NCI-H1048 (cell line): ENCODE results near the gene ZSCAN5A.
A peak's percentile ranks its signal among the peaks of the same experiment; 100 is the strongest.
"Not testable (repeated sequence)": the region's sequence is repeated elsewhere in the genome, so short reads cannot be mapped to it uniquely, and the experiment has no call there.

Experiments used
- DNase-seq: peaks from one replicate; lab custom pipeline; 2025; lab: John Stamatoyannopoulos, UW

Gene ZSCAN5A, protein sequence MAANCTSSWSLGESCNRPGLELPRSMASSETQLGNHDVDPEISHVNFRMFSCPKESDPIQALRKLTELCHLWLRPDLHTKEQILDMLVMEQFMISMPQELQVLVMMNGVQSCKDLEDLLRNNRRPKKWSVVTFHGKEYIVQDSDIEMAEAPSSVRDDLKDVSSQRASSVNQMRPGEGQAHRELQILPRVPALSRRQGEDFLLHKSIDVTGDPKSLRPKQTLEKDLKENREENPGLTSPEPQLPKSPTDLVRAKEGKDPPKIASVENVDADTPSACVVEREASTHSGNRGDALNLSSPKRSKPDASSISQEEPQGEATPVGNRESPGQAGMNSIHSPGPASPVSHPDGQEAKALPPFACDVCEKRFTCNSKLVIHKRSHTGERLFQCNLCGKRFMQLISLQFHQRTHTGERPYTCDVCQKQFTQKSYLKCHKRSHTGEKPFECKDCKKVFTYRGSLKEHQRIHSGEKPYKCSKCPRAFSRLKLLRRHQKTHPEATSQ

DNA sequence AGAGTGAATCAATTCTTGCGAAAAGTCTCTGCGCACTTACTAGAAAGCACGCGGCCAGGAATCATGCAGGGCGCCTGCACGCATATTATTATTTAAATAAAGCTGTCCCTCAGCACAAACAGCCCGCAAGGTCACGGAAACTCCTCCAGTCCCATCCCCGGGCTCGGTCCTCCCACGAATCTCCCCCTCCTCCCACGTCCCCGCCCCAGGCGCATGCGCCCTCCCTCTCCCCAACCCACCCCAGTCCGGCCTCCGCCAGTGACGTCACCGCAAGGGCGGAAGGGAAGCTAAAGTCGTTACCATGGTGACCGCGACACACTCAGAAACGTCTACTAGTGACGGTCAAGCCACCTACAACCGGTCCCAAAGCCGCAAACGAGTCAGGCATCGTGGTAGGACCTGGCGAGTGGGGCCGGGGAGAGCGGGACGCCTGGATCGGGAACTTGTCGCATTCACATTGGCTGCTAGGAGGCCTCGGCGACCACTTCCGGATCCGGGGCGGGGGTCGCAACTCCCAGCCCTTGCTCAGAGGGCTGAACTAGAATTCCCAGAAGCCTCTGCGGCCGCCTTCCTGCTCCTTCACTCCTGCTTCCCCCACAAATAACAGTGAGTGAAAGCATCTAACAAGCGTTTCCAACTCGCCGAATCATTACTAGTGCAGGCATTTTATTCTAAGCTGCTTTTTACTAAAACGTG lies at the start of gene ZSCAN5A:
TSS of gene ZSCAN5A (minus strand) at position 459 of the 696 bp plus-strand sequence. CDS start 89,793 bp downstream, outside the sequence.
- peak; percentile 81 for DNase-seq

DNA sequence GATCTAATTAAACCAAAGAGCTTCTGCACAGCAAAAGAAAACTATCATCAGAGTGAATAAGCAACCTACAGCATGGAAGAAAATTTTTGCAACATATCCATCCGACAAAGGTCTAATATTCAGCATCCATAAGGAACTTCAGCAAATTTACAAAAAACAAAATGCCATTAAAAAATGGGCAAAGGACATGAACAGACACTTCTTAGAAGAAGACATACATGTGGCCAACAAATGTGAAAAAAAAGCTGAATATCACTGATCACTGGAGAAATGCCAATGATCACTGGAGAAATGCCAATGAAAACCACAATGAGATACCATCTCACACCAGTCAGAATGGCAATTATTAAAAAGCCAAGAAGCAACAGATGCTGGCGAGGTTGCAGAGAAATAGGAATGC lies 46.2 kb upstream of the ZSCAN5A start:
- no peak for DNase-seq

DNA sequence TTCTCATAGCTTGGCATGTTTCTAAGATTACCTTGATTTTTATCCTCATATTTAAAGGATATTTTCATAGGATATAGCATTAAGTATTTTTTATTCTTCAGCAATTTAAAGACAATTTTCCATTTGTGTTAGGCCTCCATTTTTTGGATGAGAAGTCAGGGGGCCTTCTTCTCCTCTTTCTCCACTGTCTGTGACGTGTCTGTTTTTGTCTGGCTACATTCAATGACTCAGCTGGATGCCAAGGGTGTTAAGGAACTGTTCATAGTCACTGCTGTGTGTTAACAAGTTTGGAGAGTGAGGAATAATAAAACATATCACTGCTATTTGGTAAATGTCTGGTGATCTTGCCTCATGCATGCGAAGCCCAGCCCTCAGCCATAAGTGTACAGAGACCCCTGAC lies 42.3 kb upstream of the ZSCAN5A start:
- no peak for DNase-seq

DNA sequence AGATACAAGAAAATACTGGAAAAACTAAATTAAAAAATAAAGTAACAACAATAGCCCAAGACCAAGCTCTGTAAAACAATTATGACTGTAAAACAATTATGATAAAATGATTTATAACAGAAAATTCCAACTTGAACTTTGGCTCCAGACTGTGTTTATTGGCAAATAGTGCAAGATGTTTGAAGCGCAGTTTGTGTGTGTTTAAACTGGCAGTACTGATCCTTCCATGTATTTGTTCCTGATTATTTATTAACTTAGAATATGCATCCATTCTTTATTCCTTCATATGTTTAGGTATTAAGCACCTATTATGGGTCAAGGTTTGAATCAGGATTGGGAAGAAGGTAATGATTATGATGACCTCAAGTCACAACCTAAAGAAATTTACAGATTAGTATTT lies 40.9 kb upstream of the ZSCAN5A start:
- DNase-seq: no peak

DNA sequence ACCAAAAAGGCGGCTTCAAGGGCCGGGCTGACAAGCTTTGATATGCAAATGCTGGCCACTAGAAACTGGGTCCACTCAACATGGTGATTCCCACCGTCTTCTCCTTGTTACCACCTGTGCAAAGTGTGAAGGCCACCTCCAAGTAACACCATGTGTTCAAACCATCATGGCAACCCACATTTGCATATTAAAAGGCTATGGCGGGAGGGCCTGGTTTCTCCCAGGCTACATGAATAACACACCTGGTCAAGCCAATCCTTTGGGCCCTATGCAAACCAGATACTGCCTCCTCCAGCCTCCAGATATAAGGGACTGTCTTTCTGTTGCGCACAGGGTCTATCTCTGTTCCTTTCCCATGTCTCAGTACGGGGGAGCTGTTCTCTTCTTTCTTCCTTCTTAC lies 36.6 kb upstream of the ZSCAN5A start:
- DNase-seq: no peak

DNA sequence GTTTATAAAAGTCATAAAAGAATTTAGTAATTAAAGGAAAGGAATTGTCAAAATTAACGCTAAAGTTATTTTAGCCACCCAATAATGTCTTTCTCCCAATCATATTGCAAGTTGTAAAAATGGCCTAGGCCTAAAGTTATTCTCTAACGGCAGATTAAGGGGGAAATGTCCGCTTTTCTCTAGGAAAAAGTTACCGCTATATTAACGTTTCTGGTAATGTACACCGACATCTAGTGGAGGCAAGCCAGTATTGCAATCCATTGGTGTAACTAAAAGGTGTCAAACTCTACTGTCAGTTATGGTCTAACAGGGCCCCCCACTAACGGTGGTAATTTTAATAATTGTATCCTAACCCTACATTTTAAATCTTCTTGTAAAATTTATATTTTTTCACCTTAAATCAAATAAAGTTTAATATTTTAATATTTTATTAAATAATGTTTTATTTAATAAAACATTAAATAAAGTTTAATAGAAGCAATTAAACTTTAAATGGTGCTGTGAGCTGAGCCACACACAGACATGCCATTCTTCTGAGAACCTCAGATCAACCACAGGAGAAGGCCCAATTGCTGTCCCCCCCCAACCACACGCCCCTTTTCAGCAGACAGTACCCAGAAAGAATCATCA lies 35.9 kb upstream of the ZSCAN5A start:
- DNase-seq: no peak

DNA sequence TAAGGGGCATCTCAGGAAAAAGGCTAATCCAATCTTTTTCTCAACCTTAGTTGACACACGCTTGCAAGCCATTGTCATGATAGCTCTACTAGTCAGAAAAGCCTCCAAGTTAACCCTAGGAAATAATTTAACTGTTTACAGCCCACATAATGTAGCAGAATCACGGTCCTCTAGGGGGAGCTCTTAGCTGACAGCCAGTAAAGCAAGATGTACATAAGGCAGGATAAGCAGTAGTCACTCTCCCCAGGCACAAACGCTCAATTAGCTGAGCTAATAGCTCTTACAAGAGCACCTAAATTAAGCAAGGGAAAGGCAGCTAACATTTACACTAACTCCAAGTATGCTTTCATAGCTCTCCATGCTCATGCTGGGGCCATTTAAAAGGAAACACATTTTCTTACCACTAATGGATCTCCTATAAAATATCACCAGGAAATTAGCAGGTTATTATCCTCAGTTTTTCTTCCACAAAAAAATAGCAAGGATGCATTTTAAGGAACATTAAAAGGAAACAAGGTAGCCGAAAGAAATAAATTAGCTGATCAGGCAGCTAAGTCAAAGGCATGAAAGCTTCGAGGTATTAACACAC lies 33.7 kb upstream of the ZSCAN5A start:
- DNase-seq: no peak

DNA sequence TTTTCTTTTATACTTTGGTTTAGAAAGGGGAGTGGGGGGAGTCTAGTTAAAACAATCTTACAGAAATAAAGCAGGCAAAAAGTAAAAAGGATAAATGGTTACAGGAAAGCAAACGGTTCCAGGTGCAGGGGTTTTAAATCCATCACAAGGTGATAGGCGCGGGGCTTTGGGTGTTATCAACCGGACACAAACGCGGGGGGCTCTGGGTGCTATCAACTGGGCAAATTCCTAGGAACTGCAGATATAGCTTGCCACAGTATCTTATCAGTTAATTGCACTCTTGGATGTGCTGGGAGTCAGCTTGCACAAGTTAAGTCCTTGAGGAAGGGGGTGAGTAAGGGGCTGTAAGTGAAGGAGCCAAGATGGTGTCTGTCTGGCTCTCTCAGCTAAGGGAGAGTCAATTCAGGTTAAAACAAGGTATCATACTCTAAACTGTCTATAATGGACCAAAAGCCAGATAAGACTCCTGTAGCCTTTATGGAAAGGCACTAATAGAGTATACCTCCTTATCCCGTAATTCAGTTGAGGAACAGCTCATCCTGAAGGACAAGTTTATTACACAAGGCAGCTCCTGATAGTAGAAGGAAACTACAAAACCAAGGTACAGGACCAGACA lies 32.6 kb upstream of the ZSCAN5A start:
- DNase-seq: no peak

DNA sequence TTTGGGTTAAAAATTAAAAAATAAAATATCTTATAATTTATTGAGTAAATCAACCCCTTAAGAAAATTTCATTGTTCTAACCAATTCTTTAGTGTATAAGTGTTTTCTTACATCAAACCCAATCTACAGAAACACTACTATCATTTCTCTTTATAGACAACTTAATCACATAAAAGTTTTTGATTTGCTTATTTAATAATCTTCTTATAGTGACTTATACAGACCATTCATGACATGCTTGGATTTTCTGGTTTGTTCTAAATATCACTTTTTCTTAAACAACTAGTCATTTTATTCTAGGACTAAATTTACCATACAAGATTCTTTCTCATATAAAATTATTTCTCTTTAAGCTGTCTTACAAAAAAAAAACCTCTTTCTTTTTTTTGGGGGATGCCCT lies 27.3 kb upstream of the ZSCAN5A start:
- DNase-seq: no peak

DNA sequence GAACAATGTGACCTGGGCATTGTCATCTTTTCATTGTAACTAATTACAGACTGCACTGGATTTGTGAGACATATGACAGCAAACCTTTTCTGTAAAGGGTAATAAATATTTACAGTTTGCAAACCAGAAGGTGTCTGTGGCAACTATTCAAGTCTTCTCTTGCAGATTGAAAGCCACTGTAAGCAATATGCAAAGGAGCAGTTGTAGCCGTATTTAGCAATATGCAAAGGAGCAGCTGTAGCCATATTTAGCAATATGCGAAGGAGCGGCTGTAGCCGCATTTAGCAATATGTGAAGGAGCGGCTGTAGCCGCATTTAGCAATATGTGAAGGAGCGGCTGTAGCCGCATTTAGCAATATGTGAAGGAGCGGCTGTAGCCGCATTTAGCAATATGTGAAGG lies 24.4 kb upstream of the ZSCAN5A start:
- DNase-seq: not testable (repeated sequence)

DNA sequence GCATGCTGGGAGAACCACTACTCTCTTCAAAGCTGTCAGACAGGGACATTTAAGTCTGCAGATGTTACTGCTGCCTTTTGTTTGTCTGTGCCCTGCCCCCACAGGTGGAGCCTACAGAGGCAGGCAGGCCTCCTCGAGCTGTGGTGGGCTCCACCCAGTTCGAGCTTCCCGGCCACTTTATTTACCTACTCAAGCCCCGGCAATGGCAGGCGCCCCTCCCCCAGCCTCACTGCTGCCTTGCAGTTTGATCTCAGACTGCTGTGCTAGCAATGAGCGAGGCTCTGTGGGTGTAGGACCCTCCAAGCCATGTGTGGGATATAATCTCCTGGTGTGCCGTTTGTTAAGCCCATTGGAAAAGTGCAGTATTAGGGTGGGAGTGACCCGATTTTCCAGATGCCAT lies 22.4 kb upstream of the ZSCAN5A start:
- DNase-seq: not testable (repeated sequence)

DNA sequence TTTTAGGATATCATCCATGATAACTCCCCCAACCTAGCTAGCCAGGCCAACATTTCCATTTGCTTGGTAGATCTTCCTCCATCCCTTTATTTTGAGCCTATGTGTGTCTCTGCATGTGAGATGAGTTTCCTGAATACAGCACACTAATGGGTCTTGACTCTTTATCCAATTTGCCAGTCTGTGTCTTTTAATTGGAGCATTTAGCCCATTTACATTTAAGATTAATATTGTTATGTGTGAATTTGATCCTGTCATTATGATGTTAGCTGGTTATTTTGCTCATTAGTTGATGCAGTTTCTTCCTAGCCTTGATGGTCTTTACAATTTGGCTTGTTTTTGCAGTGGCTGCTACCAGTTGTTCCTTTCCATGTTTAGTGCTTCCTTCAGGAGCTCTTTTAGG lies 20.7 kb upstream of the ZSCAN5A start:
- not testable (repeated sequence) for DNase-seq

DNA sequence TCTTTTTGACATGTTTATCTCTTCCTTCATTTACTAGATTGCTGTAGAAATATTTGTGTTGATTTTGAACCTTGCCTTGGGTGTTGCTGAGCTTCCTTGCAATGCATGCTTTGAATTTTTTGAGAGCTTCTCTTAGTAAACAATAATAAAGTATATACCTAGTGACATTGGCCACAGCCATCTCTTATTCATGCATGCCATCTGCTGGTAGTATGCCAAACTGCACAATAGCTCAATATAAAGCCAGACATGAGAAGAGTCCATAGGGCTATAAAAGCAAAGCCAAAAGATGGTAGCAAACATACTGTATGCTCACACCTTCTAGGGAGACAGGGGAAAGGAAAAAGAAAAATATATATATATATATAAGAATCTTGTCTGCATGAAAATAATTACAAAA lies 18.9 kb upstream of the ZSCAN5A start:
- no peak for DNase-seq

DNA sequence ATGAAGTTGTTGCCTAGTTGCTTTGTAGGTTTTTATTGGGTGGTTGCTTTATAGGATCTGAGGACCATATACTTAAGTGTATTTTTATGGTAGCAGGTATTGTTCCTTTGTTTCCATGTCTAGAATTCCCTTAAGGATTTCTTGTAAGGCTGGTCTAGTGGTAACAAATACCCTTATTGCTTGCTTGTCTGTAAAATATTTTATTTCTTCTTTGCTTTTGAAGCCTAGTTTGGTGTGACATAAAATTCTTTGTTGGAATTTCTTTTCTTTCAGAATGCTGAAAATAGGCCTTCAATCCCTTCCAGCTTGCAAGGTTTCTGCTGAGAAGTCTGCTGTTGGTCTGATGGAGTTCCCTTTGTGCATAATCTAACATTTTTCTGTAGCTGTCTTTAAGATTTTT lies 18.1 kb upstream of the ZSCAN5A start:
- DNase-seq: no peak

DNA sequence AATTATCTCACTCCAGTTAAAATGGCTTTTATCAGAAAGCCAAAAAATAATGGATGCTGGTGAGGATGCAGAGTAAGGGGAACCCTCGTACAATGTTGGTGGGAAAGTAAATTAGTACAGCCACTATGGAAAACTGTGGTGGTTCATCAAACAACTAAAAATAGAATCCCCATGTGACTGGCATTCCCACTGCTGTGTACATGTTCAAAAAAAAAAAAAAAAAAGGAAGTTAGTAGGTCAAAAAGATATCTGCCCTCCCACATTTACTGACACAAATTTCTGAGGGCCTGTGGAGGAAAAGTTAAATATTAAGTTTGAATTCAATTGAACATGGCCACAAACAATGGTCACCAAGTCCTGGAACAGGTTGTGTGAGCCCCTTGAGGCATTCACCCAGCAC lies 9.8 kb upstream of the ZSCAN5A start:
- DNase-seq: no peak

DNA sequence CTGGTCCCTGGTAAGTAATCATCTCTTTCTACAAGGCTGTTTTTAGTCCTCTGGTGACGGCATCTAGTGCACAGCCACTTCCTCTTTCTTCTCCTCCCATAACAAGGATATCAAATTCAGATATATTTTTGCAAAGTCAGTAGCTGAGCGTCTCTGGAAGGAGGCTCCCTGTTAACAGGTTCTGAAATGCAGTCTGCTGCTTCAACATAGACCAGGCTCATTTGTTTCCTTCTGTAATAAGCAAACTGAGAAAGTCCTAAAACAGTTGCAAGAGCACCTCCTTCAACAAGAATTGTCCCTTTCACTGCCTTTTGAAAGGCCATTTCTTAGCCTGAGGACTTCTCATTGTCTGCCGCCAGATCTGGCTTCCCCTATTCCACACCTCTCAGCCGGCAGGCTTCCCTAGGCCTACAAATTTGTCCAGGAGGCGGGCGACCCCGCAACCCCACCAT lies 7.4 kb upstream of the ZSCAN5A start:
- DNase-seq: no peak

DNA sequence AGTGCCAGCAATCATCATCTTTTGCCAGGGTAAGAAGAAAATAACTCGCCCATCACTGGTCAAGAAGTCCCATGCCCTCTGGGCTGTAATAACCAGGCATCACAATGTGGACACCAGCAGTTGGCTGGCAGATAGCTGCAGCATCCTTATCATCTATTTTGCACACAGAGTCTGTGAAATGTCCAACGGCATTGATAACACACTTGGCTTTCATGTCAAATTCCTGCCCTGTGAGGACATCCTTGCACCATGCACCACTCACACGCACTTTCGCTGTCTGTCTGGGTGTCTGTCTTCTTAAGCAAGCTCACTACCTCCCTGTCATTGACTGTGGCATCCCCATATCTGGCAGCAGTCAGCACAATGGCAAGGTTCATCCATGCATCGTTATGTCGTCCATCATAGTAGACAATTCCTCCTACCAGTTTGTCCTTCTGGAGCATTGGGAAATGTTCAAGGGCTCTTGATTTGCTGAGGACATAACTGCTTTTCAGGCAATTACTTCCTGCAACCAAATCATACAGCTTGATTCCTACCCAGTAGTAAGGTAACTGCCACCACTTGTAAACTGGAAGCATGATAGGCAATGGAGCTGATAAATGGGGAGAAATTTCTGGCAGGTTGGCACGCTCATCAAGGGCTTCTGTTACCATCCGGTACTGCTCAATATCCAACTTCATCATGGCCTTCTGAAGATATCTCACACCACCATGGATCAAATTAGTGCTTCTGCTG lies 6.8 kb upstream of the ZSCAN5A start:
- DNase-seq: no peak

DNA sequence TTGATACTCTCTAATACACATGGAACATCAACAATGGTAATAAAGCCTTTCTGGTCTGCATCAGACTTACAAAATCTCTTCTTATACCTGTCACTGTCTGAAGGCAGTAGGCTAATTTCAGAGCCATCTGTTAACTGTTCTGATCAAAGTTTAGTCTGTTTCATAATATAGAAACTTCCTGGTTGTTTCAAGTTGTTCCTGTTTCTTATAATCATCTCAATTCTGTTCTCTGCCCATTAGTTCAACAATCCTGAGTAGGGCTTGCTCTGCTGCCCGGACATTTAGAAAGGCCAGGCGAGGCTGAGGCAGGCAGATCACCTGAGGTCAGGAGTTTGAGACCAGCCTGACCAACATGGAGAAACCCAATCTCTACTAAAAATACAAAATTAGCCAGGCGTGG lies 5.4 kb upstream of the ZSCAN5A start:
- no peak for DNase-seq

DNA sequence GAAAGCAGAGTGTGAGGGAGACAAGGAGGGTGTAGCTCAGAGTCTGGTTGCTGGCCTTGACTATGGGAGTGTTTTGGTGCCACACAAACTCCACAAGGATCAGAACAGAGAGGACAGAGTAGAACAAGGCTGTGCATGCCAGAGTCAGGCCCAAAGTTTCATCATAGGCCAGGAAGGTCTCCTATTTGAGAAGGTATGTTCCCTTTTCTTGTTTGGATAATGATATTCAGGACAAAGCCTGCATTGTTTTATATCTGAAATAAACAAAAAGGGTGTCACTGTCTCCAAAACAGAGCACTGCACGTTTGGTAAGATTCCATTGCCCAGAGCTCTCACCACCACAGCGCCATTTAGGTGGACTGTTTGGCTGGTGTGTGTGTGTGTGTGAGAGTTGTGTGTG lies 3.1 kb upstream of the ZSCAN5A start:
- no peak for DNase-seq

DNA sequence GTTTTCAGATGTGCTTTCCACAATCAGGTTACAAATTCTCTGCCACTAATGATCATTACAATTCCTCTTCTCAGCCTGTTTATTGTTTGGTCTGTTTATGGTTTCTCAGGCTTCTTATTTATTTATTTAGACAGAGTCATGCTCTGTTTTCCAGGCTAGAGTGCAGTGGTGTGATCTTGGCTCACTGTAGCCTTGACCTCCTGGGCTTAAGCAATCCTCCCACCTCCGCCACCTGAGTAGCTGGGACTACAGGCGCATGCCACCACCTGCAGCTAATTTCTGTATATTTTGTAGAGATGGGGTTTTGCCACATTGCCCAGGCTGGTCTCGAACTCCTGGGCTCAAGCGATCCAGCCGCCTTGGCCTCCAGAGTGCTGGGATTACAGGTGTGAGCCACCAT lies 2.1 kb upstream of the ZSCAN5A start:
- DNase-seq: no peak
